Astrocyte of the cerebellum (primary cell): ENCODE results near the gene STRBP.

Experiments used
- DNase-seq: peaks from one replicate; pipeline ENCODE4 v3.0.0-alpha.2; 2011; ENCODE audit warnings: low read depth
- H3K4me3 ChIP-seq: 2 replicates; pipeline ENCODE4 v1.5.1; 2011; ENCODE audit warnings: mild to moderate bottlenecking, low read depth, low read length, moderate library complexity
- in situ Hi-C: cut with HindIII; loops from 2 replicates; pipeline ENCODE4 v1.10.0; 2017; ENCODE audit warnings: low sequenced_read_pairs
- TF ChIP-seq, protein P1 (sequence below): IDR thresholded peaks from 2 replicates; pipeline ENCODE4 v1.5.1; 2012; ENCODE audit warnings: low read length, low read depth, moderate library complexity, mild to moderate bottlenecking; ENCODE audit errors: missing control alignments

Gene STRBP

DNA sequence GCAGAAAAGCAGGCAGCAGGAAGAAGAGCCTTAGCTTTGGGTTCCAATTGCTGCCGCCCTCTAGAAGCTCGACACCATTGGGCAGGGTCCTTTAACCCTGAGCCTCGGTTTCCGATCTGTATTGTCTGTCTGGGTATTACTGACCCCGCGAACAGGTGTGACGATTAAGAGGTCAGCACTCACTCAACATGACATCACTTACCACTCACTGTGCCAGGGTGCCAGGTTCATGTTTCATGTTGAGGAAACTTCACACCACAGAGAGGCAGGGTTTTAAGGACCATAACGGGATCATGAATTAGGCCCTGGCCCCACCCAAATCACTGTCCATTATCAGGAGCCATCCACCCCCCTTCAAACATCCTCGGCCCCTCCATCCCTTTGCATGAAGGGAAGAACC, 159.4 kb downstream of the STRBP start:
- TF ChIP-seq, protein P1, sequence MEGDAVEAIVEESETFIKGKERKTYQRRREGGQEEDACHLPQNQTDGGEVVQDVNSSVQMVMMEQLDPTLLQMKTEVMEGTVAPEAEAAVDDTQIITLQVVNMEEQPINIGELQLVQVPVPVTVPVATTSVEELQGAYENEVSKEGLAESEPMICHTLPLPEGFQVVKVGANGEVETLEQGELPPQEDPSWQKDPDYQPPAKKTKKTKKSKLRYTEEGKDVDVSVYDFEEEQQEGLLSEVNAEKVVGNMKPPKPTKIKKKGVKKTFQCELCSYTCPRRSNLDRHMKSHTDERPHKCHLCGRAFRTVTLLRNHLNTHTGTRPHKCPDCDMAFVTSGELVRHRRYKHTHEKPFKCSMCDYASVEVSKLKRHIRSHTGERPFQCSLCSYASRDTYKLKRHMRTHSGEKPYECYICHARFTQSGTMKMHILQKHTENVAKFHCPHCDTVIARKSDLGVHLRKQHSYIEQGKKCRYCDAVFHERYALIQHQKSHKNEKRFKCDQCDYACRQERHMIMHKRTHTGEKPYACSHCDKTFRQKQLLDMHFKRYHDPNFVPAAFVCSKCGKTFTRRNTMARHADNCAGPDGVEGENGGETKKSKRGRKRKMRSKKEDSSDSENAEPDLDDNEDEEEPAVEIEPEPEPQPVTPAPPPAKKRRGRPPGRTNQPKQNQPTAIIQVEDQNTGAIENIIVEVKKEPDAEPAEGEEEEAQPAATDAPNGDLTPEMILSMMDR: no peak
- in situ Hi-C loops: loop anchor here (5.0 kb wide), 1 partner anchor 243 kb away; no protein-coding TSS in a partner anchor
- no peak overlapping the region for H3K4me3 ChIP-seq

DNA sequence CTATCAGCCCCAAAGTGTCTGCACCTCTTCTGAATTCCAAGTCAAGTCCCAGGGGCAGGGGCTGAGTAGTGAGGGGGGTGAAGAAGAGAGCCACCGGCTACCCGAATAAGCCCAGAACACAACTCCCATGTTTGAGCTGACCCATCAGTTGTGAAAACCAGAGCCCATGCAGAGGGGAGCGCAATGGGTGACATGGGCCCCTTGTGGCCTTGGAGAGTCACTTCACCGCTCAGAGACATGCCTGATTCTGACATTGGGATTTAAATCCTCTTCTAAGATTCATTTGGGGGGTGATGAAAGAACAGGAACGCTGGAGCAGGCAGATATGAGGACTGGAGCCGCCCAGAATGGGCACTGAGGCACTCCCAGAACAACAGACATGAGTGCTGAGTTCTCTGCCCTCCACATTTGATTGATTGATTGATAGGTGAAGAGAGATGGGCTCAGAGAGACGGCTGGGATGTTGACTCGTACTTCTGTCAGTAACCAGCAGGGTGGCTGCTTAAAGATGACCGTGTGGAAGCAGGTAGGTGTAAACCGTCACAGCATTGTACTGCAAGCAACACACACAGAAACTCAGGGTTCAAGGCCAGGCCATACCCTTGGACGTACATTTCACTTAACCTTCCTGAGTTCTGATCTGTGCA, 160.6 kb downstream of the STRBP start:
- TF ChIP-seq, protein P1: no peak
- H3K4me3 ChIP-seq: no peak overlapping the region
- in situ Hi-C loops: loop anchor here (5.0 kb wide), 1 partner anchor 245 kb away; no protein-coding TSS in a partner anchor
- DNase-seq: no peak

More for the DNA sequence above, 159.4 kb downstream of the STRBP start:
- DNase-seq: no peak

DNA sequence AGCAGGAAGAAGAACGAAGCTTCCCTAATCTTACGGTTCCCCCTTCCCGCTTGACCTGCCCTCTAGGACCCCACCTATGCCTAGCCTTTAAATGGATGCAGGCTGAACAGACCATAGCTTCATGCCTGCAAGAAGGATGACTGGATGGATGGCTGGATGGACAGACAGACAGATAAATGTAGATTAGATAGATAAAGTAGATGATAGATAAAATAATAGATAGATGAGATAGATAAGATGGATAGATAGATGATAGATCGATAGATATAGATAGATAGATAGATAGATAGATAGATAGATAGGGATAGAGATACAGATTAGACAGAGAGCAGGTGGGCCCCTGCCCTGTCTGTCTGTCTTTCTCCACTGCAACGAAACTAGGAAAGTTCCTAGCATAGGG, 162.9 kb downstream of the STRBP start:
- in situ Hi-C loops: loop anchor here (5.0 kb wide), 1 partner anchor 247 kb away; no protein-coding TSS in a partner anchor
- TF ChIP-seq, protein P1: no peak
- no peak for DNase-seq
- no peak overlapping the region for H3K4me3 ChIP-seq

DNA sequence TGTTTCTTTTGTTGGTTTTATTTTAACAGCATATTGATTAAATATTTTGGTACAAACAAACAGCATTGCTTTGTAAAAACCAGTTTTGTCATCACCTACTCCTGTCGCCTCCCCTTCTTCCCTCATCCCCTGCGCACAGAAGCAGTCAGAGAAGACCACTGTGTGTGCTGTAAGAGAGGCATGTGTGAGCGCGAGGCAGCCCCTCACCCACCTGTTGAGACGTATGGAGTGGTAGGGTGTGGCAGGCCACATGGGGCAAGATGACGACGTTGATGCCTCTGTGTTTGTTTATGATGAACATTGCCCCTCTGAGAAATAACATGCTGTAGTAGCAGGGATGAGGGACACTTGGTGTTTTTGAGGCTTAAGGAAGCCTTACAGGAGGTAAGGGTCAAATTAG, 163.6 kb downstream of the STRBP start:
- TF ChIP-seq, protein P1: no peak
- in situ Hi-C loops: loop anchor here (5.0 kb wide), 1 partner anchor 247 kb away; no protein-coding TSS in a partner anchor
- no peak overlapping the region for H3K4me3 ChIP-seq
- no peak for DNase-seq

DNA sequence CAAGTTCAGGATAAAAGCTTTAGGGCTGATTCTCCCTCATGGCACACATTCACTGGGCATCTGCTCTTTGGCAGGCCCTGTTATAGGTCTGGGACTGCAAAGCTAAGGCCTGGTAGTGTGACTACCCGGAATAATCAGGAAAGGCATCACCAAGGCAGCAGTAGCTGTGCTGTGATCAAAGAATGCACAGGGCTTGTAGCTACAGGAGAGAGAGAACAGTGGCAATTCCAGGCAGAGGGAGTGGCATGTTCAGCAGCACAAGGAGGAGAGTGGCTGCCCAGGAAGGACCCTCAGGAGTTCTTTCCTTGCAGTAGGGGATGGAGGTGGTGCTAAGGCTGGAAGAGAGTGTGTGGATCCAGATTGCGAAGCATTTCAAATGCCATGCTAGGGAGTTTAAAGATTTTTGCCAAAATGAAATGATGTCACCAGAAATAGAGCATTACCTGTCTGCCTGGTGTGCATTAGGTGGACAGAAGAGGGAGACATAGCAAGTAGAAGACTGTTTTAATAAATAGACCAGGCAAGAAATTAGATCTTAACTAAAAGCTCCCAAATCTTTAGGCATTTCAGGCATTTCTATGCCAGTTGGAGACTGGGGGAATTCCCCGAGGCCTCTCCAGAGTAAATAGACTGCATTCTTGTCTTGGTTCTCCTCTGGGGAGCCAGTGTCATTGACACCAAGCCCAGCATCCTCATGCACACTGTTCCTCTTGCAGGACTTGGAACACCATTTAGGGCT, 165.8 kb downstream of the STRBP start:
- no peak for DNase-seq
- TF ChIP-seq, protein P1: peak; percentile 46
- in situ Hi-C loops: no loop called here
- H3K4me3 ChIP-seq: no peak overlapping the region

DNA sequence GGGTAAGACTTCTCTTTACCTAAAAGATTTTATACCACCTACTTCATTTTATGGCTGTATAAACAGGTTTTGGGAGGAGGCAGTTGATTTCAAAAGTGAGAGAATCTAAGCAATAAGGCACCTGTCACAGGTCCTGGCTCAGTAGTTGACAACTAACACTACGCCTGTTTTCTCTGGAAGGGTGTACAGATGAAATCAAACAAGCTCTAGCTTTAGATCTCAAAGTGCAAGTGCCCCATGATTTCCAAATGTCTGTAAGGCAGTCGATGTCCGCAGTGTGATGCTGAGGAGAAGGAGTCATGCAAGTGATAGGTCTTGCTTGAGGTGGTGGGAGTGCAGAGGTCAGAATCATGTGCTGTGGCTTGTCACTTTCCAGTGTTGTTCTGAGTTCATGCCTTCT, 168.8 kb downstream of the STRBP start:
- DNase-seq: no peak
- in situ Hi-C loops: no loop called here
- TF ChIP-seq, protein P1: no peak
- H3K4me3 ChIP-seq: no peak overlapping the region
